OCI-LY1 (cell line): Measurements from ENCODE around the gene BHLHE23.

ENCODE experiments used
- H2AFZ ChIP-seq: fragments of 200-600 bp; sonication (generic), shearing (Covaris generic); 2 replicates; pipeline ENCODE4 v1.6.0; 2014; ENCODE audit warnings: antibody characterized with exemption, mild to moderate bottlenecking, low read length
- H3F3A ChIP-seq: fragments of 200-600 bp; sonication (generic), shearing (Covaris generic); 2 replicates; pipeline ENCODE4 v1.6.0; 2014; ENCODE audit warnings: mild to moderate bottlenecking, antibody characterized with exemption, low read length, moderate library complexity; ENCODE audit not compliant: insufficient read depth
- H3K27ac ChIP-seq: fragments of 200-600 bp; sonication (generic); 2 replicates; pipeline ENCODE4 v1.5.1; 2014; ENCODE audit warnings: low read length, mixed run types, mild to moderate bottlenecking, low read depth; ENCODE audit not compliant: poor library complexity, severe bottlenecking
- H3K27me3 ChIP-seq: fragments of 200-600 bp; sonication (generic); 2 replicates; pipeline ENCODE4 v1.6.0; 2014; ENCODE audit warnings: antibody characterized with exemption, mild to moderate bottlenecking, low read length, moderate library complexity; ENCODE audit not compliant: insufficient read depth
- H3K36me3 ChIP-seq: fragments of 200-600 bp; sonication (generic); 2 replicates; pipeline ENCODE4 v1.6.1; 2014; ENCODE audit warnings: mild to moderate bottlenecking, antibody characterized with exemption, low read length, moderate library complexity, mixed read lengths; ENCODE audit not compliant: insufficient read depth
- H3K4me1 ChIP-seq: fragments of 200-600 bp; sonication (generic); 2 replicates; pipeline ENCODE4 v1.5.1; 2014; ENCODE audit warnings: mild to moderate bottlenecking, low read length, moderate library complexity; ENCODE audit not compliant: insufficient read depth, severe bottlenecking
- H3K4me2 ChIP-seq: fragments of 200-600 bp; sonication (generic), shearing (Covaris generic); 2 replicates; pipeline ENCODE4 v1.6.1; 2014; ENCODE audit warnings: low read length
- H3K4me3 ChIP-seq: fragments of 200-600 bp; sonication (generic); 2 replicates; pipeline ENCODE4 v1.5.1; 2014; ENCODE audit warnings: low read length, low read depth, mild to moderate bottlenecking, mixed read lengths; ENCODE audit not compliant: poor library complexity, severe bottlenecking
- H3K79me2 ChIP-seq: fragments of 200-600 bp; shearing (Covaris generic); 2 replicates; pipeline ENCODE4 v1.6.1; 2016; ENCODE audit warnings: mixed run types, low read length, mixed read lengths; ENCODE audit not compliant: insufficient read depth
- H3K9ac ChIP-seq: fragments of 200-600 bp; sonication (generic), shearing (Covaris generic); 2 replicates; pipeline ENCODE4 v1.6.1; 2014; ENCODE audit warnings: mild to moderate bottlenecking, low read length, mixed read lengths
- H3K9me2 ChIP-seq: fragments of 200-600 bp; sonication (generic), shearing (Covaris generic); 2 replicates; pipeline ENCODE4 v1.6.1; 2014; ENCODE audit warnings: low read depth, mild to moderate bottlenecking, low read length, mixed read lengths
- H3K9me3 ChIP-seq: fragments of 200-600 bp; shearing (Covaris generic); 2 replicates; pipeline ENCODE4 v1.6.1; 2014; ENCODE audit warnings: low read length, mixed read lengths
- H4K20me1 ChIP-seq: fragments of 200-600 bp; sonication (generic), shearing (Covaris generic); 2 replicates; pipeline ENCODE4 v1.6.0; 2016; ENCODE audit warnings: mild to moderate bottlenecking, low read length; ENCODE audit not compliant: insufficient read depth
- EZH2 ChIP-seq: fragments of 200-600 bp; sonication (generic), shearing (Covaris generic); IDR thresholded peaks from 2 replicates; pipeline ENCODE4 v1.8.0; 2017; ENCODE audit warnings: borderline replicate concordance, mixed run types, mild to moderate bottlenecking, antibody characterized with exemption, low read length, moderate library complexity, mixed read lengths
- TF ChIP-seq, protein P1 (sequence below): fragments of 200-600 bp; sonication (generic), shearing (Covaris generic); IDR thresholded peaks from 2 replicates; pipeline ENCODE4 v1.5.1; 2017; ENCODE audit warnings: mild to moderate bottlenecking, antibody characterized with exemption, low read length, moderate library complexity, mixed read lengths

BHLHE23 gene

DNA sequence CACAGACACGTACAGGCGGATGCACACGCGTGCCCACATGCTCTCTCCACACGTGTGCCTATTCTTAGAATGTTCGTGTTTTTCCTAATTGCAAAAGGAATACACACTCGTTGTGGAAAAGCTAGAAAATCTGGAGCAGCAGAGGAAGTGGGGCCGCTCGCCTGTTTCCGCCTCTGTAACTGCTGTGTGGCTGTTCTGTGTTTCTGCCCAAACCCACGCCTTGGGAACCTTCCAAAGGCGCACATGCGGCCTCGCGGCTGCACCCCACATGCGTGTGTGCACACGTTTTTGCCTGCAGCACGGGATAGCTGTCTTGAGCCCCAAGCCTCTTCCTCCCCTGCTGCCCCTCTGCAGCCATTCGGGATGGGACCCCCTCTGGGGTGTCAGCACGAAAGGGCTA lies 42.1 kb downstream of the BHLHE23 start:
- Histone ChIP-seq H3K9me3 (no peaks in the 10 kb centered on the region), H3K79me2 (no peaks in the 10 kb centered on the region), H3K9ac (no peak overlapping the region), H3K36me3 (peaks cover 29% of the 10 kb centered on the region), H3K4me3 (no peak overlapping the region), H3K4me1 (no peaks in the 10 kb centered on the region), H3K27me3 (no peaks in the 10 kb centered on the region), H3K9me2 (no peaks in the 10 kb centered on the region), H3K27ac (no peak overlapping the region), H4K20me1 (no peaks in the 10 kb centered on the region), H3K4me2 (no peak overlapping the region), H2AFZ (no peak overlapping the region), H3F3A (no peaks in the 10 kb centered on the region)
- TF ChIP-seq, protein P1, sequence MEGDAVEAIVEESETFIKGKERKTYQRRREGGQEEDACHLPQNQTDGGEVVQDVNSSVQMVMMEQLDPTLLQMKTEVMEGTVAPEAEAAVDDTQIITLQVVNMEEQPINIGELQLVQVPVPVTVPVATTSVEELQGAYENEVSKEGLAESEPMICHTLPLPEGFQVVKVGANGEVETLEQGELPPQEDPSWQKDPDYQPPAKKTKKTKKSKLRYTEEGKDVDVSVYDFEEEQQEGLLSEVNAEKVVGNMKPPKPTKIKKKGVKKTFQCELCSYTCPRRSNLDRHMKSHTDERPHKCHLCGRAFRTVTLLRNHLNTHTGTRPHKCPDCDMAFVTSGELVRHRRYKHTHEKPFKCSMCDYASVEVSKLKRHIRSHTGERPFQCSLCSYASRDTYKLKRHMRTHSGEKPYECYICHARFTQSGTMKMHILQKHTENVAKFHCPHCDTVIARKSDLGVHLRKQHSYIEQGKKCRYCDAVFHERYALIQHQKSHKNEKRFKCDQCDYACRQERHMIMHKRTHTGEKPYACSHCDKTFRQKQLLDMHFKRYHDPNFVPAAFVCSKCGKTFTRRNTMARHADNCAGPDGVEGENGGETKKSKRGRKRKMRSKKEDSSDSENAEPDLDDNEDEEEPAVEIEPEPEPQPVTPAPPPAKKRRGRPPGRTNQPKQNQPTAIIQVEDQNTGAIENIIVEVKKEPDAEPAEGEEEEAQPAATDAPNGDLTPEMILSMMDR: no peak
- no peak for TF ChIP-seq EZH2

DNA sequence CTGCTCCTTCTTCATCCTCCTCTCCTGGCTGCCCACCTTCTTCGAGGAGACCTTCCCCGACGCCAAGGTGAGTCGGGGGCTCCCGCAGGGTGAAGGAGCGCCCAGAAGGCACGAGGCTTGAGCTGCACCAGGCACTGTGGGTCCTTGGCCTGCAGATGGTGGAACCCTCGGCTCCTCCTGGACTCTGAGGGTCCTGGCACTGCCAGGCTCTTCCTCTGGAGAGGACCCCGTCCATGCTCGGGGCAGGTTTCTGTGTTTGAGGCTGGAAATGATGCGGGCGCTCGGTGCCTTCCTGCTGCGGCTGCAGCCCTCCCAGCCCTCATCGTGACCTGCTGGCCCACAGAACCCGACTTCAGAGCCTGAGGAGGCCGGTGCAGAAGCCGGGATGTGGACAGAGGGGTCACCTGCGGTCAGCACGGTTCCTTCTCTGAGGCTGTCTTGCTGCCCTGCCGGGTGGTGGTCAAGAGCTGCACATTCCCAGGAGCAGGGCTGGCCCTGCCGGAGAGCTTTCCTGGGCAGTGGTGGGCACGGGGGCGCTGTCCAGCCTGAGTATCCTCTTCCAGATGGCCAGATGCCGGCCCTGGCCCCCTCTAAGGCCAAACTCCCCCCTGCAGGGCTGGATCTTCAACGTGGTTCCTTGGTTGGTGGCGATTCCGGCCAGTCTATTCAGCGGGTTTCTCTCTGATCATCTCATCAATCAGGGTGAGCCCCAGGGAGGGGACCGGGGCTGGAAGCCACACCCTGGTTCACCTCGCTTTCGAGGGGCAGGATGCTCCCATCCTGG lies 43.0 kb downstream of the BHLHE23 start:
- no peak overlapping the region for H3K9ac ChIP-seq
- H4K20me1 ChIP-seq: no peaks in the 10 kb centered on the region
- H3K27me3 ChIP-seq: no peaks in the 10 kb centered on the region
- TF ChIP-seq, protein P1: no peak
- no peak for TF ChIP-seq EZH2
- H3K4me2 ChIP-seq: no peak overlapping the region
- H3K9me3 ChIP-seq: no peaks in the 10 kb centered on the region
- H3K4me3 ChIP-seq: no peak overlapping the region
- no peaks in the 10 kb centered on the region for H3F3A ChIP-seq
- H3K27ac ChIP-seq: no peak overlapping the region
- no peaks in the 10 kb centered on the region for H3K79me2 ChIP-seq
- no peaks in the 10 kb centered on the region for H3K4me1 ChIP-seq
- no peaks in the 10 kb centered on the region for H3K9me2 ChIP-seq
- H2AFZ ChIP-seq: no peak overlapping the region
- H3K36me3 ChIP-seq: peaks cover 29% of the 10 kb centered on the region

DNA sequence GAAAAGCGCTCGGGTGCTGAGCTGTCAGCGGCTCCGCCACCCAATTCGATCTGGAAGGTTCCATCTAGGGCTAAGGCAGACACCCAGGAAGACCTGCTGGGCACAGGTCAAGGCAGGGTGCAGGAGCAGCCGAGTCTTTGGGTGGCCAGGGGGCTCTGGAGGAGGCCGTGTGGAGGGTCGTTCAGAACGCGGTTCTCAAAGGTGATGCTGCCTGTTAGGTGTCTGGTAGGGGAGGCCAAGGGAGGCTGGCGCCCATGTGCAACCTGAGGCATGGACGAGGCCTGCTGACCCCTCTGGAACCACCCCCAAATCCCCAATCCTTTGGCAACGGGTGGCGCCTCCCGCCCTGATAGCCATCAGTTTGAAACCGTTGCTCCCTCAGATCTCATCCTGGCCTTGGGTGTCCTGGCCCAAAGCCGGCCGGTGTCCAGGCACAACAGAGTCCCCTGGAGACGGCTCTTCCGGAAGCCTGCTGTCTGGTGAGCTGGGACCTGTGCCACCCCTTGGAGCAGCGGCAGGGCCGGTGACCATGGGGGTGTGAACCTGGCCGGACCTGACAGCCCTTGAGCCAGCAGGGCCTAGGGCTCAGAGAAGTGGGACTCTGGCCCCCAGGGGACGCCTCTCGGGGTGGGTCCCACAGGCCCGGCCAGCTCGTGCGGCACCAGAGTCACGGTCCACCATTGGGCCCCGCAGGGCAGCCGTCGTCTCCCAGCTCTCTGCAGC lies 43.7 kb downstream of the BHLHE23 start:
- no peaks in the 10 kb centered on the region for H4K20me1 ChIP-seq
- H3K27ac ChIP-seq: no peak overlapping the region
- H3K79me2 ChIP-seq: no peaks in the 10 kb centered on the region
- TF ChIP-seq, protein P1: no peak
- TF ChIP-seq EZH2: no peak
- no peaks in the 10 kb centered on the region for H3K4me1 ChIP-seq
- H3K9ac ChIP-seq: no peak overlapping the region
- peaks cover 29% of the 10 kb centered on the region for H3K36me3 ChIP-seq
- H3K4me3 ChIP-seq: no peak overlapping the region
- no peaks in the 10 kb centered on the region for H3F3A ChIP-seq
- no peak overlapping the region for H2AFZ ChIP-seq
- no peaks in the 10 kb centered on the region for H3K27me3 ChIP-seq
- H3K4me2 ChIP-seq: no peak overlapping the region
- no peaks in the 10 kb centered on the region for H3K9me2 ChIP-seq
- H3K9me3 ChIP-seq: no peaks in the 10 kb centered on the region
